Smooth muscle cell (in vitro differentiated cells): ENCODE results near the gene TMEM154. TPM values are rescaled to one million over a fixed set of nuclear protein-coding genes. Genes with fewer than 3 reads are reported as not detected.
A peak's percentile ranks its signal among the peaks of the same experiment; 100 is the strongest.

Experiments used
- DNase-seq: peaks from one replicate; lab custom pipeline; 2025; ENCODE audit not compliant: unreplicated experiment; lab: John Stamatoyannopoulos, UW
- H2AFZ ChIP-seq: fragments of 200-600 bp; sonication (generic); 2 replicates; pipeline ENCODE4 v1.6.0; 2016; ENCODE audit warnings: antibody characterized with exemption, low read depth, mild to moderate bottlenecking
- H3F3A ChIP-seq: fragments of 200-600 bp; sonication (generic); 2 replicates; pipeline ENCODE4 v1.6.0; 2017; ENCODE audit warnings: antibody characterized with exemption, low read depth
- H3K27ac ChIP-seq: fragments of 200-600 bp; sonication (generic); 2 replicates; pipeline ENCODE4 v1.5.1; 2016; ENCODE audit warnings: low read depth, mild to moderate bottlenecking
- H3K27me3 ChIP-seq: fragments of 200-600 bp; sonication (generic); 2 replicates; pipeline ENCODE4 v1.6.1; 2016; ENCODE audit warnings: low read depth, mild to moderate bottlenecking
- H3K36me3 ChIP-seq: fragments of 200-600 bp; sonication (generic); 2 replicates; pipeline ENCODE4 v1.5.1; 2016; ENCODE audit warnings: low read depth
- H3K4me1 ChIP-seq: fragments of 200-600 bp; sonication (generic); 2 replicates; pipeline ENCODE4 v1.5.1; 2016; ENCODE audit warnings: low read depth
- H3K4me2 ChIP-seq: fragments of 200-600 bp; sonication (generic); 2 replicates; pipeline ENCODE4 v1.6.0; 2016; ENCODE audit warnings: mild to moderate bottlenecking
- H3K4me3 ChIP-seq: fragments of 200-600 bp; sonication (generic); 2 replicates; pipeline ENCODE4 v1.5.1; 2016; ENCODE audit warnings: mild to moderate bottlenecking
- H3K79me2 ChIP-seq: fragments of 200-600 bp; sonication (generic); 2 replicates; pipeline ENCODE4 v1.6.0; 2016; ENCODE audit warnings: low read depth, mild to moderate bottlenecking
- H3K9ac ChIP-seq: fragments of 200-600 bp; sonication (generic); 2 replicates; pipeline ENCODE4 v1.6.0; 2016; ENCODE audit warnings: low read depth
- H3K9me3 ChIP-seq: fragments of 200-600 bp; sonication (generic); replicated peaks from 2 replicates; pipeline ENCODE4 v1.5.1; 2016; ENCODE audit warnings: low read depth
- H4K20me1 ChIP-seq: fragments of 200-600 bp; sonication (generic); 2 replicates; pipeline ENCODE4 v1.6.0; 2016; ENCODE audit warnings: low read depth
- CTCF ChIP-seq: fragments of 200-600 bp; sonication (generic); IDR thresholded peaks from 2 replicates; pipeline ENCODE4 v1.5.1; 2017; ENCODE audit warnings: borderline replicate concordance, mild to moderate bottlenecking, antibody characterized with exemption; ENCODE audit not compliant: insufficient read depth, poor library complexity, severe bottlenecking
- WGBS: methylation state at CpG from one replicate; pipeline ENCODE4 v1.1.7; 2016; ENCODE audit warnings: low lambda C conversion rate; 5-methylcytosine and 5-hydroxymethylcytosine counted together
- polyA plus RNA-seq: library from polyadenylated mRNA; unstranded; fragments of >200 nt; fragmentation: Nextera tagmentation; extraction: Ambion mirVana; gene quantifications from 2 replicates; pipeline ENCODE4 v1.2.1, GENCODE V29; 2016
- total RNA-seq: library from RNA; depleted of rRNA; stranded (reverse); fragments of >200 nt; gene quantifications from 2 replicates; pipeline ENCODE4 v1.2.3, GENCODE V29; 2014

The TMEM154 gene
- total and polyA plus RNA-seq, 2 experiments from 2014 or later, result 1.8 to 6.0 TPM

DNA sequence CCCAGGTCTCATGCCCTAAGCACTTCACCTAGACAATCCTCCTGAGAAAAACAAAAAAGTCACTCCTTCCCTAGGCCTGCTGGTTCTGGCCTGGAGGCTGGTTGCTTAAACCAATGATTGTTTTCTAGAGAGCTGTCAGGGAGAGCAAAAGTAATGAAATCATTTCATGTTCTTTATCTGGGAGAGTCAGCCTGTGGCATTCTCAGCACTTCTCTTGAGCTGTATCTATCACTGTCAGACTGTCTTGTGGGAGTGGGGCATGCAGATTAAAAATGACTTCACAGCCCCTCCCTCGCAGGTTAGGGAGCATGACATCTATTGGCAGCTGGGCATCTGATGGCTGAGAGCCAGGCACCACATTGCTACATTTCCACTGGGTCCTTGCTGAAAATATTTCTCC is 20.4 kb upstream of the TMEM154 start:
- Histone ChIP-seq H3F3A (no peaks in the 10 kb centered on the region), H3K27ac (no peak overlapping the region), H3K27me3 (no peaks in the 10 kb centered on the region), H3K36me3 (no peaks in the 10 kb centered on the region), H3K4me2 (no peak overlapping the region), H3K9me3 (no peaks in the 10 kb centered on the region), H3K4me3 (no peak overlapping the region), H3K9ac (no peak overlapping the region), H3K79me2 (no peaks in the 10 kb centered on the region), H2AFZ (no peak overlapping the region), H4K20me1 (no peaks in the 10 kb centered on the region), H3K4me1 (no peaks in the 10 kb centered on the region)
- WGBS, result 22% methylated on average over 1 of the region's 1 CpG
- DNase-seq, result no peak
- no peak for TF ChIP-seq CTCF

GRCh38 chr4:152699313-152699712 is 19.5 kb upstream of the TMEM154 start:
- Histone ChIP-seq H3F3A (no peaks in the 10 kb centered on the region), H3K27ac (no peak overlapping the region), H3K9me3 (no peaks in the 10 kb centered on the region), H3K4me1 (no peaks in the 10 kb centered on the region), H2AFZ (no peak overlapping the region), H3K4me2 (no peak overlapping the region), H3K4me3 (no peak overlapping the region), H3K27me3 (no peaks in the 10 kb centered on the region), H3K79me2 (no peaks in the 10 kb centered on the region), H3K9ac (no peak overlapping the region), H3K36me3 (no peaks in the 10 kb centered on the region), H4K20me1 (no peaks in the 10 kb centered on the region)
- no peak for TF ChIP-seq CTCF
- 79% methylated on average over 4 of the region's 4 CpGs for WGBS
- DNase-seq, result no peak

DNA sequence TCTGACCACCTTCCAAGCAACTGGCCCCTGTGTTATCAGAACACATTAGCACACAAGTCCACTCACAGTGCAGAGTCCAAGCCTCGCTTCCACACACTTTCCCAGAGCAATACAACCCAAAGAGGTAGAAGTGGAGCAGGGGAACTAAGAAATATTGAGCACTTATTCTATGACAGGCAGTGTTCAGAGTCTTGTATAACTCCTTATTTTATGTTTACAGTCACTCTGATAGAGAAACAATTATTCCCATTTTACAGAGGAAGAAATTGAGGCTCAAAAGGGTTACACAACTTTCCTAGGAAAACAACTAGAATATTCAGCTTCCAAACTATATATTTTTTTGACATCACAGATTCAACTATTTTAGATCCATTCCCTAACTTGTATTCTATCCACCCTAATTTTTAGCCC is 18.3 kb upstream of the TMEM154 start:
- no peak overlapping the region for H2AFZ ChIP-seq
- H3K9ac ChIP-seq, result no peak overlapping the region
- no peaks in the 10 kb centered on the region for H3K36me3 ChIP-seq
- no peaks in the 10 kb centered on the region for H3K79me2 ChIP-seq
- H3F3A ChIP-seq, result no peaks in the 10 kb centered on the region
- no peak overlapping the region for H3K4me2 ChIP-seq
- no peaks in the 10 kb centered on the region for H3K4me1 ChIP-seq
- no peak for DNase-seq
- no peaks in the 10 kb centered on the region for H4K20me1 ChIP-seq
- TF ChIP-seq CTCF, result no peak
- H3K4me3 ChIP-seq, result no peak overlapping the region
- no peaks in the 10 kb centered on the region for H3K27me3 ChIP-seq
- no peaks in the 10 kb centered on the region for H3K9me3 ChIP-seq
- WGBS, result 0% methylated on average over 1 of the region's 1 CpG
- H3K27ac ChIP-seq, result peak overlapping the region; percentile 65

DNA sequence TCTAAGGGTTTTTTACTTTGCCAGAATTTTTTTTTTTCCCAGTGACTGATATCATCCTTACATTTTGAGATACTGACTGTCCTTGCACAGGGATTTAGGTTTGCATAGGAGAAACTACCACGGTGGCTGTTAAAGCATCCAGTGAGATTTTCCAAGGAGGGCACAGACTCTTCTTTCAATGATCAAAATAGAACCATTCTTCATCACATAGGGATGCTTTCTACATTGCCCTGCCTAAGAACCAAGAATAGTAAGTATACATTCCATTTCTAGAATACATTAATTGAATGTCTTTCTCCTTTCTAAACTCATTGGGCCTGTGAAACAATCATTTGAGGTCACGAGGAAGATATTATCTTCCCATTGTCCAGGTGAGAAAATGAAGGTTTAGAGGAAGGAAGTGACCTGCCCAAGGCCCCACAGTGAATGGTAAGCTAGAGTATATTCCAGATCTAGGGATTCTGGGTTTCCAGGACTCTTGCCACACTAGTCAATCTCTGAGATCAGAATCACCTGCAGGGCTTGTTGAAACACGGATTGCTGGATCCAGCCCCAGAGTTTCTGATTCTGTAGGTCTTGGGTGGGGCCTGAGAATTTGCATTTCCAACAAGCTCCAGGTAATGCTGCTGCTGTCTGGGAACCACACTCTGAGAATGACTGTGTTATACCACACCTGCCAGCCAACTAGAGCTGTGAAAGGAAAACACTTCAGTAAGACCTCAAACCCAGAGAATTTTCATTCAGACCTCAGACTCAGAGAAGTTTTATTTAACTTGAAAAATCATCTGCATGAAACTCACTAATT is 17.7 kb upstream of the TMEM154 start:
- no peak overlapping the region for H3K4me2 ChIP-seq

More for the DNA sequence above, 17.7 kb upstream of the TMEM154 start:
- Histone ChIP-seq H3F3A (no peaks in the 10 kb centered on the region), H3K27ac (peak overlapping the region; percentile 65), H3K36me3 (no peaks in the 10 kb centered on the region), H3K79me2 (no peaks in the 10 kb centered on the region), H3K9ac (peak overlapping the region; percentile 15), H3K27me3 (no peaks in the 10 kb centered on the region), H2AFZ (no peak overlapping the region), H4K20me1 (no peaks in the 10 kb centered on the region), H3K4me1 (no peaks in the 10 kb centered on the region), H3K9me3 (no peaks in the 10 kb centered on the region), H3K4me3 (no peak overlapping the region)
- TF ChIP-seq CTCF, result no peak
- no peak for DNase-seq
- WGBS, result 73% methylated on average over 3 of the region's 3 CpGs
